ENCODE measurements around the gene FAM177A1.

DNA sequence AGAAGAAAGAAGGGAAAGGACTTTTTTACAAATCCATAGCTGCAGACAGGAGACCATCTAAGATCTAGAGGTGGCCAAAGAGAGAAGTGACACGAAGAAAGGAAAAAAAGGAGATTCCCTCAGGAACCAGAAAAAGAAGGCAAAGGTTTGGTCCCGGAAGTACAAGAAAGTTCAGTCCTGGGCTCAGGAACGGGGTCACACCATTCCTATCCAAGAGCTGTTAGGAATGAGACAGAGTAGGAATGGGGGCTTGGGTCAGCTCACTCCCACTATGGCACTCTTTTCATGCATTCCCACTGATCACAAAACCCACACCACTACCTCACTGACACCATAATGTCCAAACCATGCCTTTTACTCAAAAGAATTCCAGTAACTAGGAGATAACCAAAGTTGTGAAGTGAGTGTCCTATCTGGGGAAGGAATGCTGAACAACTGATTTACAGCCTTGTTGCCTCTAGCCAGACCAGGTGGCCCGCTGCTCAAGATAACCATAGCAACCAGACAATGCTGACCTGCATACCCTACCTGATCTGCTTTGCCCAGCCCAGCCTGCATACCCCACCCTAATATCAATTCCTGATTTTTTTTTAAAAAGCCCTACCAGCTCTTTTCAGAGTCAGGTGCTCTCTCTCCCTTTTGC is 67.4 kb downstream of the FAM177A1 start:
- no peak for TF ChIP-seq POLR2A (IDR thresholded peaks at IDR 0.05; ENCODE audit: low read depth, low read length)
- TF ChIP-seq TAF1 (IDR thresholded peaks at IDR 0.05; ENCODE audit: borderline replicate concordance, low read depth, low read length): no peak

Measured in GM12892 (cell line).